ENCODE measurements around the gene FBXL5. TPM values are rescaled to one million over a fixed set of nuclear protein-coding genes. Genes with fewer than 3 reads are reported as not detected.

The FBXL5 gene
- total RNA-seq (10 to 100 TPM; 42.6 to 79.7 TPM), polyA plus RNA-seq (10 to 100 TPM; 24.5 to 26.4 TPM)

GRCh38 chr4:15655223-15656037 is at the start of gene FBXL5:
TSS of gene FBXL5 (minus strand) at chr4:15655357. CDS start at chr4:15655287, 70 bp downstream.
- no peaks in the 10 kb centered on the region for H3K36me3 ChIP-seq (ENCODE audit: control insufficient read depth in 4 of 4, insufficient read depth in 3 of 4, low read depth in 1 of 4, low read length in 3 of 4)
- no peaks in the 10 kb centered on the region for H3K9me3 ChIP-seq (ENCODE audit: control insufficient read depth in 4 of 4, low read length in 3 of 4)
- peak within 1 kb of the TSS; percentile 55 to 99 (median 90) for H3K4me3 ChIP-seq (ENCODE audit: low read depth in 1 of 3, low read length in 3 of 3)
- H3K4me1 ChIP-seq (ENCODE audit: control insufficient read depth in 4 of 4, insufficient read depth in 4 of 4, low read length in 3 of 4) = peaks cover 8 to 32% (median 19%) of the 10 kb centered on the region in 4 donors
- H3K9ac ChIP-seq (ENCODE audit: low read depth in 1 of 2, low read length in 2 of 2) = peak within 1 kb of the TSS; percentile 97
- no peak for TF ChIP-seq ATF3 (IDR thresholded peaks at IDR 0.05)
- TF ChIP-seq ZBTB33 (IDR thresholded peaks at IDR 0.05) = no peak
- peak; percentile 96 for TF ChIP-seq YY1 (IDR thresholded peaks at IDR 0.05)
- peak; percentile 59 for TF ChIP-seq REST (IDR thresholded peaks at IDR 0.05)
- no peak for TF ChIP-seq FOXA2 (IDR thresholded peaks at IDR 0.05)
- peak; percentile 7 for TF ChIP-seq CTCF (IDR thresholded peaks at IDR 0.05; ENCODE audit: low read depth, low read length, missing input control)
- peak; percentile 26 for TF ChIP-seq NR2F2 (IDR thresholded peaks at IDR 0.05)
- TF ChIP-seq RXRA (IDR thresholded peaks at IDR 0.05) = no peak
- no peak for TF ChIP-seq EGR1 (IDR thresholded peaks at IDR 0.05; ENCODE audit: low read depth in 2 of 2)
- TF ChIP-seq HNF4G (IDR thresholded peaks at IDR 0.05) = no peak
- WGBS = 5% methylated on average over 85 of the region's 85 CpGs
- H3K27ac ChIP-seq (ENCODE audit: low read depth in 1 of 2, low read length in 2 of 2) = peak within 1 kb of the TSS; percentile 92 to 99
- peak; percentile 82 for DNase-seq (ENCODE audit: low spot score)
- H3K27me3 ChIP-seq (ENCODE audit: control insufficient read depth in 4 of 4, insufficient read depth in 4 of 4, low read length in 3 of 4) = no peaks in the 10 kb centered on the region

- no peaks in the 10 kb centered on the region for H3K36me3 ChIP-seq (ENCODE audit: control insufficient read depth in 4 of 4, insufficient read depth in 3 of 4, low read depth in 1 of 4, low read length in 3 of 4)
- DNase-seq (ENCODE audit: low spot score) = no peak
- no peak overlapping the region for H3K9ac ChIP-seq (ENCODE audit: low read depth in 1 of 2, low read length in 2 of 2)
- H3K4me3 ChIP-seq (ENCODE audit: low read depth in 1 of 3, low read length in 3 of 3) = no peak overlapping the region
- H3K4me1 ChIP-seq (ENCODE audit: control insufficient read depth in 4 of 4, insufficient read depth in 4 of 4, low read length in 3 of 4) = peaks cover 4 to 17% (median 8%) of the 10 kb centered on the region in 4 donors
- no peak overlapping the region for H3K27ac ChIP-seq (ENCODE audit: low read depth in 1 of 2, low read length in 2 of 2)
- H3K27me3 ChIP-seq (ENCODE audit: control insufficient read depth in 4 of 4, insufficient read depth in 4 of 4, low read length in 3 of 4) = no peaks in the 10 kb centered on the region
- no peaks in the 10 kb centered on the region for H3K9me3 ChIP-seq (ENCODE audit: control insufficient read depth in 4 of 4, low read length in 3 of 4)
- TF ChIP-seq FOXA2 (IDR thresholded peaks at IDR 0.05) = no peak
- TF ChIP-seq ZBTB33 (IDR thresholded peaks at IDR 0.05) = no peak
Measured at GRCh38 chr4:15704129-15704528, 49.0 kb upstream of the FBXL5 start.

Measured in liver (tissue), 9 donors.